Heart left ventricle (tissue), 16 donors: Measurements from ENCODE around the gene SHOX. TPM values are rescaled to one million over a fixed set of nuclear protein-coding genes. Genes with fewer than 3 reads are reported as not detected.

Source experiments
- ATAC-seq, 4 donors: fragments of 200-7000 bp; cut with Tn5 transposase; one replicate each; pipeline ENCODE4 v1.9.1; 2020 to 2022; ENCODE audit warnings: moderate library complexity in 4 of 4, mild to moderate bottlenecking in 3 of 4, moderate number of reproducible peaks in 1 of 4
- DNase-seq, 5 donors: peaks; one replicate each; pipeline ENCODE4 v3.0.0-alpha.2; 2020
- H3K27ac ChIP-seq, 12 donors: fragments of 200-600 bp; sonication (generic) in 4 of 12; one replicate each; pipeline versions ENCODE4 v1.5.0 to v1.8.0; 2016 to 2022; ENCODE audit warnings: mild to moderate bottlenecking in 2 of 12
- H3K27me3 ChIP-seq, 9 donors: fragments of 200-600 bp; sonication (generic) in 2 of 9; one replicate each; pipeline versions ENCODE4 v1.5.1 to v1.8.0; 2016 to 2022; ENCODE audit warnings: mild to moderate bottlenecking in 3 of 9
- H3K36me3 ChIP-seq, 9 donors: fragments of 200-600 bp; sonication (generic) in 2 of 9; one replicate each; pipeline versions ENCODE4 v1.5.0 to v1.8.0; 2018 to 2022; ENCODE audit warnings: mild to moderate bottlenecking in 2 of 9
- H3K4me1 ChIP-seq, 12 donors: fragments of 200-600 bp; sonication (generic) in 4 of 12; one replicate each; pipeline versions ENCODE4 v1.5.0 to v1.8.0; 2016 to 2022; ENCODE audit warnings: mild to moderate bottlenecking in 3 of 12
- H3K4me3 ChIP-seq, 12 donors: fragments of 200-600 bp; sonication (generic) in 4 of 12; one replicate each; pipeline versions ENCODE4 v1.5.0 to v1.8.0; 2017 to 2022; ENCODE audit warnings: mild to moderate bottlenecking in 9 of 12, moderate library complexity in 4 of 12
- H3K9me3 ChIP-seq, 12 donors: fragments of 200-600 bp; sonication (generic) in 4 of 12; one replicate each; pipeline versions ENCODE4 v1.5.0 to v1.8.0; 2016 to 2022; ENCODE audit warnings: mild to moderate bottlenecking in 1 of 12
- CTCF ChIP-seq, 12 donors: fragments of 200-600 bp; sonication (generic) in 4 of 12; IDR thresholded peaks; one replicate each; pipeline versions ENCODE4 v1.5.0 to v1.8.0; 2018 to 2022; ENCODE audit warnings: antibody characterized with exemption in 12 of 12, mild to moderate bottlenecking in 5 of 12
- POLR2A ChIP-seq, 2 donors: fragments of 450-650 bp; IDR thresholded peaks; one replicate each; pipeline ENCODE4 v1.6.1; 2017; ENCODE audit warnings: antibody characterized with exemption in 2 of 2, mild to moderate bottlenecking in 2 of 2, moderate library complexity in 2 of 2
- WGBS, 4 donors: extraction: QIAGEN DNeasy Blood & Tissue Kit in 2 of 4; methylation state at CpG; one replicate each; pipeline versions ENCODE4 v1.1.5 to v1.1.7; 2013 to 2018; 5-methylcytosine and 5-hydroxymethylcytosine counted together
- intact Hi-C, 10 donors: fragments of 100-400 bp; cut with DNase I; formaldehyde crosslinking; loops; one replicate each; pipeline versions ENCODE4 v1.11.1 to v1.14.2; 2022
- polyA plus RNA-seq, 2 donors: library from polyadenylated mRNA; stranded (reverse); fragments of 200-250 nt; gene quantifications; one replicate each; pipeline ENCODE4 v1.2.3, GENCODE V29; 2013
- total RNA-seq, 9 donors: library from RNA; depleted of rRNA in 2 of 9; stranded (reverse); fragments of >200 nt in 2 of 9; fragmentation: NEBNext Ultra II Directional in 3 of 9; extraction: Animal tissue kit (Norgen Biotek cat#: 25700) in 3 of 9; gene quantifications; one replicate each; pipeline versions ENCODE4 v1.1.0 to v1.2.4, GENCODE V29; 2016 to 2023
- donor health status: ischemic (EF 13 %, LVEDD 7.1; RV severe dilation, severe dysfunction).
- donor health status: healthy with polysubstance abuse.
- donor health status: DM: no; HTN: yes; CAD: no.
- donor health status: DM: no; HTN: no; CAD: no.
- donor health status: ischemic (EF 25% LVEDD 6.9; RV normal size, moderate dysfunction).
- donor health status: ischemic (EF 25% LVEDD 5.7; RV mildly dilated, moderate dysfunction).
- donor health status: healthy.
- donor health status: DM: yes; HTN: yes; CAD: no.
- donor health status: ischemic (EF 35%, LVEDD 5.7; RV mildly dilated, moderate dysfunction).
- donor health status: nonischemic (EF 11% LVEDD 7.7; RV severe dilation, severe dysfunction).
- donor health status: DM: yes; HTN: yes; CAD: no.
- donor health status: PGD.
- donor health status: ischemic (EF 29% LVEDD 5.4; RV normal size, mild dysfunction).
- donor health status: nonischemic (EF 23%, LVEDD 6.1; RV moderate dilation, normal function).

The SHOX gene
- total and polyA plus RNA-seq, 11 donors = not detected

GRCh38 chrX:633043-633984, 2.7 kb downstream of the SHOX start:
- Histone ChIP-seq H3K27me3 (peaks cover 44 to 88% (median 82%) of the 10 kb centered on the region in 9 donors), H3K27ac (no peak overlapping the region), H3K36me3 (no peaks in the 10 kb centered on the region), H3K9me3 (no peaks in the 10 kb centered on the region), H3K4me3 (no peak overlapping the region), H3K4me1 (peaks cover 0 to 16% (median 0%) of the 10 kb centered on the region in 12 donors)
- no peak for ATAC-seq
- TF ChIP-seq CTCF (IDR thresholded peaks at IDR 0.05) (no peak), POLR2A (IDR thresholded peaks at IDR 0.05) (no peak)
- 1 to 2% (median 2%) methylated on average over 24 to 25 of the region's 25 CpGs for WGBS, 4 donors
- intact Hi-C loops = no loop called here
- DNase-seq = no peak

GRCh38 chrX:633985-634958, 3.7 kb downstream of the SHOX start:
- Histone ChIP-seq H3K4me3 (no peak overlapping the region), H3K4me1 (peaks cover 0 to 16% (median 0%) of the 10 kb centered on the region in 12 donors), H3K27me3 (peaks cover 45 to 95% (median 87%) of the 10 kb centered on the region in 9 donors), H3K36me3 (no peaks in the 10 kb centered on the region), H3K27ac (no peak overlapping the region), H3K9me3 (no peaks in the 10 kb centered on the region)
- intact Hi-C loops = no loop called here
- TF ChIP-seq CTCF (IDR thresholded peaks at IDR 0.05) (no peak), POLR2A (IDR thresholded peaks at IDR 0.05) (no peak)
- WGBS, 4 donors = 1 to 2% (median 2%) methylated on average over 66 to 84 of the region's 84 CpGs
- DNase-seq (no peak), ATAC-seq (no peak)

GRCh38 chrX:635428-636090, 5.0 kb downstream of the SHOX start:
- TF ChIP-seq POLR2A (IDR thresholded peaks at IDR 0.05) = no peak
- TF ChIP-seq CTCF (IDR thresholded peaks at IDR 0.05) = no peak
- no peak overlapping the region for H3K4me3 ChIP-seq

More at GRCh38 chrX:635428-636090, 5.0 kb downstream of the SHOX start:
- peaks cover 45 to 95% (median 79%) of the 10 kb centered on the region in 9 donors for H3K27me3 ChIP-seq
- intact Hi-C loops = no loop called here
- H3K4me1 ChIP-seq = peaks cover 0 to 14% (median 0%) of the 10 kb centered on the region in 12 donors
- WGBS, 4 donors = 1 to 2% (median 1%) methylated on average over 28 to 29 of the region's 29 CpGs
- H3K36me3 ChIP-seq = no peaks in the 10 kb centered on the region
- DNase-seq (no peak), ATAC-seq (no peak)
- no peak overlapping the region for H3K27ac ChIP-seq
- no peaks in the 10 kb centered on the region for H3K9me3 ChIP-seq
